MM.1S (cell line): ENCODE results near the gene MNT.

ENCODE experiments used
- DNase-seq: peaks from one replicate; pipeline ENCODE4 v3.0.0-alpha.2; 2015
- H2AFZ ChIP-seq: fragments of 300-600 bp; sonication (generic); 2 replicates; pipeline ENCODE4 v1.6.0; 2016; ENCODE audit warnings: antibody characterized with exemption, low read length
- H3F3A ChIP-seq: fragments of 300-600 bp; sonication (generic); 2 replicates; pipeline ENCODE4 v1.6.1; 2016; ENCODE audit warnings: mild to moderate bottlenecking, antibody characterized with exemption, low read length, moderate library complexity, mixed read lengths; ENCODE audit not compliant: insufficient read depth
- H3K27ac ChIP-seq: fragments of 300-600 bp; sonication (generic); 2 replicates; pipeline ENCODE4 v1.5.1; 2016; ENCODE audit warnings: mild to moderate bottlenecking, low read length
- H3K27me3 ChIP-seq: fragments of 300-600 bp; sonication (generic); replicated peaks from 2 replicates; pipeline ENCODE4 v1.6.0; 2016; ENCODE audit warnings: low read length; ENCODE audit not compliant: insufficient read depth
- H3K36me3 ChIP-seq: fragments of 300-600 bp; sonication (generic); replicated peaks from 2 replicates; pipeline ENCODE4 v1.6.1; 2016; ENCODE audit warnings: mild to moderate bottlenecking, low read length, mixed read lengths; ENCODE audit not compliant: insufficient read depth
- H3K4me1 ChIP-seq: fragments of 300-600 bp; sonication (generic); 2 replicates; pipeline ENCODE4 v1.6.1; 2016; ENCODE audit warnings: low read length, mixed read lengths
- H3K4me2 ChIP-seq: fragments of 300-600 bp; sonication (generic); 2 replicates; pipeline ENCODE4 v1.6.0; 2016; ENCODE audit warnings: low read depth, low read length
- H3K4me3 ChIP-seq: fragments of 300-600 bp; sonication (generic); 2 replicates; pipeline ENCODE4 v1.5.1; 2016; ENCODE audit warnings: low read length, mixed read lengths
- H3K79me2 ChIP-seq: fragments of 300-600 bp; sonication (generic); 2 replicates; pipeline ENCODE4 v1.6.1; 2016; ENCODE audit warnings: mixed run types, low read length, mixed read lengths
- H3K9ac ChIP-seq: fragments of 300-600 bp; sonication (generic); 2 replicates; pipeline ENCODE4 v1.6.1; 2016; ENCODE audit warnings: low read length, mixed read lengths
- H3K9me2 ChIP-seq: fragments of 300-600 bp; sonication (generic); replicated peaks from 2 replicates; pipeline ENCODE4 v1.6.1; 2016; ENCODE audit warnings: mild to moderate bottlenecking, low read length, mixed read lengths; ENCODE audit not compliant: insufficient read depth
- H3K9me3 ChIP-seq: fragments of 300-600 bp; sonication (generic); replicated peaks from 2 replicates; pipeline ENCODE4 v1.6.1; 2016; ENCODE audit warnings: mild to moderate bottlenecking, low read length, mixed read lengths; ENCODE audit not compliant: insufficient read depth
- H4K20me1 ChIP-seq: fragments of 300-600 bp; sonication (generic); 2 replicates; pipeline ENCODE4 v1.6.1; 2016; ENCODE audit warnings: mild to moderate bottlenecking, low read length, moderate library complexity, mixed read lengths; ENCODE audit not compliant: insufficient read depth
- CTCF ChIP-seq: fragments of 300-600 bp; sonication (generic); IDR thresholded peaks from 2 replicates; pipeline ENCODE4 v1.5.1; 2016; ENCODE audit warnings: antibody characterized with exemption, low read length, mixed read lengths
- EZH2 ChIP-seq: fragments of 300-600 bp; sonication (generic); optimal IDR thresholded peaks from 2 replicates; pipeline ENCODE3; 2017; ENCODE audit warnings: low read depth, mild to moderate bottlenecking, antibody characterized with exemption, low read length, mixed read lengths
- EZH2phosphoT487 ChIP-seq: fragments of 300-600 bp; sonication (generic); IDR thresholded peaks from 2 replicates; pipeline ENCODE4 v1.6.1; 2018; ENCODE audit warnings: antibody characterized with exemption, low read length

The MNT gene

GRCh38 chr17:2365132-2365531, 35.7 kb downstream of the MNT start:
- Histone ChIP-seq H3K9me2 (no peaks in the 10 kb centered on the region), H3K4me3 (no peak overlapping the region), H3K36me3 (no peaks in the 10 kb centered on the region), H2AFZ (no peak overlapping the region), H3K9me3 (no peaks in the 10 kb centered on the region), H3K79me2 (no peaks in the 10 kb centered on the region), H4K20me1 (no peaks in the 10 kb centered on the region), H3K27me3 (no peaks in the 10 kb centered on the region), H3K27ac (no peak overlapping the region), H3F3A (no peaks in the 10 kb centered on the region), H3K4me2 (no peak overlapping the region), H3K4me1 (no peaks in the 10 kb centered on the region), H3K9ac (no peak overlapping the region)
- DNase-seq: no peak
- no peak for TF ChIP-seq EZH2
- TF ChIP-seq CTCF: no peak
- TF ChIP-seq EZH2phosphoT487: no peak

GRCh38 chr17:2364763-2365116, 36.1 kb downstream of the MNT start:
- Histone ChIP-seq H3K4me2 (no peak overlapping the region), H4K20me1 (no peaks in the 10 kb centered on the region), H3F3A (no peaks in the 10 kb centered on the region), H3K9me3 (no peaks in the 10 kb centered on the region), H3K79me2 (no peaks in the 10 kb centered on the region), H2AFZ (no peak overlapping the region), H3K36me3 (no peaks in the 10 kb centered on the region), H3K4me1 (no peaks in the 10 kb centered on the region), H3K9me2 (no peaks in the 10 kb centered on the region), H3K27me3 (no peaks in the 10 kb centered on the region), H3K4me3 (no peak overlapping the region), H3K9ac (no peak overlapping the region), H3K27ac (no peak overlapping the region)
- DNase-seq: no peak
- TF ChIP-seq EZH2: no peak
- no peak for TF ChIP-seq EZH2phosphoT487
- TF ChIP-seq CTCF: no peak

GRCh38 chr17:2363851-2364762, 36.8 kb downstream of the MNT start:
- no peak for DNase-seq
- H3K9ac ChIP-seq: no peak overlapping the region
- no peak for TF ChIP-seq EZH2
- TF ChIP-seq EZH2phosphoT487: no peak
- no peak for TF ChIP-seq CTCF

More at GRCh38 chr17:2363851-2364762, 36.8 kb downstream of the MNT start:
- Histone ChIP-seq H4K20me1 (no peaks in the 10 kb centered on the region), H3K4me1 (no peaks in the 10 kb centered on the region), H3K9me2 (no peaks in the 10 kb centered on the region), H3K27me3 (no peaks in the 10 kb centered on the region), H3F3A (no peaks in the 10 kb centered on the region), H3K79me2 (no peaks in the 10 kb centered on the region), H3K27ac (no peak overlapping the region), H3K36me3 (no peaks in the 10 kb centered on the region), H3K4me2 (no peak overlapping the region), H3K9me3 (no peaks in the 10 kb centered on the region), H3K4me3 (no peak overlapping the region), H2AFZ (no peak overlapping the region)
